GM18870 (cell line): ENCODE measurements around the gene DLGAP1.
A peak's percentile ranks its signal among the peaks of the same experiment; 100 is the strongest.

Experiments used
- ATAC-seq: cut with Tn5 transposase; IDR thresholded peaks from one replicate; pipeline ENCODE4 v1.9.1; 2021; ENCODE audit warnings: moderate library complexity; ENCODE audit not compliant: unreplicated experiment

DLGAP1 gene

DNA sequence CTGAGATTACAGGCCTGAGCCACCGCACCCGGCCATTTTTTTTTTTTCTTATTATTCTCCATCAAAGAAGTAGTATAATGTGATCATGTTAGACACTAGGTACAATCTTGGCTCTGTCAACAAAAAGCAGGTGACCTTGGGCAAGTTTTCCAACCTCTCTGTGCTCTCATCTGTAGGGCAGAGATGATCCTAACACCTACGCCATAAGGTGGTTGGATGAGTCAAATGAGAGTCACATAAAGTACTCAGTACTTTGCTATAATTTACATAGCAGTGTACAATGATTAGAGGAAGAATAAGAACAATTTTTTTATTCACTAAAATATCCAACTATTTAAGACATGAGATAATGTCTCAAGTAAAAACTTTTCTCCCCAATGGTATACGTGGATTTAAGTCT is 876.5 kb downstream of the DLGAP1 start:
- no peak for ATAC-seq

DNA sequence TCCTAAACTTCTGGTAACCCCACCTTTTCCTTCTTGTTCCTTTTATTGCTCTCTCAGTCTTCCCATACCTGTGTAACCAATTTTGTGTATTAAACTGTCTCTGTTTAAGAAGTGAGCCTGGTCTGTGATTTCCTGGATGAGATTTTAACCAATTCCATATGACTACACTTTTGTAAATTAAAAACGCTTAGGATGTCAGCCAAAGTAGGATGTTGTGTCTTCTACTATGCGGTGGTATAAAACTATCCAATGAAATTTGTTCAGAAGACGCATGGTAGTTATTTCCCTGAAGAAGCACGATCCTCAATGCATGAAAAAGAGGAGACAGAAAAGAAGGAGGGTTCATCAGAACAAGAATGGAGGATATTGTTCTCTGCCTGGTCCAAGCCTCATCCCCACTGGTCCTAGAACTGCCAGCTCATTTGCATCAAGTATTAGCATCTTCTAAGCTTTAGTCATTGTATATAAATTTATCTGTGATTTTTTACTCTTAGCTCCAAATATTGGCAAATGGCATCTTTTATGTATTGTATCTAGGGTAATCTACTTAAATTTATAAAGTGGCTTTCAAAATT is 877.7 kb downstream of the DLGAP1 start:
- no peak for ATAC-seq

DNA sequence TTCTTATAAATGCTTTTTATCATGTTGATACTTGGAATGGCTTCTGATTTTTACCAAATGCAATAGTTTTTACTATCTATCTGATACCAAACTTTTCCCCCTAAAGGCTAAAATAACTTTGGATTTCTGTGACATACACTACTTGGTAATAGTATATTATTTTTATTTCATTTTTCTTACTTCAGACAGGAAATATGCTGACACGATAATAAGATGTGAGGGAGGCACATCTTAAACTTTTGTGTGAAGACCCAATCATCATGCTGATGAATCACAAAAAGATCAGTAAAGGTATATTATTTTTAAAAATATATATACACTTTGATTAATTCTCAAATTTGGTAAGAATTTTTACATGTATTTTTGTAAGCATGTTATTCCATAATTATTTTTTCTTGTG is 882.3 kb downstream of the DLGAP1 start:
- no peak for ATAC-seq

DNA sequence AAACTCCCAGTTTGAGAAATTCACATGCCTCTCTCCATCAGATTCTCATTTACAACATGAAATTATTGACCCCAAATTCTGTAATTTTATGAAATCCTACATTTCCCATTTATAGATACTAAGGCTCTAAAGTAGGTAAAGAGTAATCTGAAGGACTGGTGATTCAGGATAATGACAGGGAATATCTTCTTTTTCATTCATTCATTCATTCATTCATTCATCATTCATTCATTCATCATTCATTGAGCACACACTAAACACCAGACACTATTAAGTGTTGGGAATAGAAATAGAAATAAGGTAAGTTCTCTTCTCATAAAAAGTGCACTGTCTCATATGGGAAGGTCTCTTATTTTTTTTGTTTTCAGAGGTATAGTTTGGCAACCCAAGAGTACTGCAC is 888.3 kb downstream of the DLGAP1 start:
- no peak for ATAC-seq

DNA sequence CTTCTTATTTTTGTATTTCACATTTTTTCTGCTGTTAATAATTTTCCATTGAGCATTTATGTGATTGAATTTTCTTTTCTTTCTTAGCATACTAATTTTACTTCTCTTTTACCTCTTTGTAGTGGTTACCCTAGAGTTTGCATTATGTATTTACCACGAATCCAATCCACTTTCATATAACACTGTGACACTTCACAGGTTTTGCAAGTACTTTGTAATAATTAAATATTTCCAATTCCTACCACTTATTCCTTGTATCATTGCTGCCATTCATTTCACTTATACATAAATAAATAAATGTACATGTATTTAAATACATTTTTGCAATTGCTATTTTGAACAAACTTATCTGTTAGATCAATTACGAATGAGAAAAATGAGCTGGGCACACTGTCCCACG is 894.4 kb downstream of the DLGAP1 start:
- ATAC-seq: no peak

DNA sequence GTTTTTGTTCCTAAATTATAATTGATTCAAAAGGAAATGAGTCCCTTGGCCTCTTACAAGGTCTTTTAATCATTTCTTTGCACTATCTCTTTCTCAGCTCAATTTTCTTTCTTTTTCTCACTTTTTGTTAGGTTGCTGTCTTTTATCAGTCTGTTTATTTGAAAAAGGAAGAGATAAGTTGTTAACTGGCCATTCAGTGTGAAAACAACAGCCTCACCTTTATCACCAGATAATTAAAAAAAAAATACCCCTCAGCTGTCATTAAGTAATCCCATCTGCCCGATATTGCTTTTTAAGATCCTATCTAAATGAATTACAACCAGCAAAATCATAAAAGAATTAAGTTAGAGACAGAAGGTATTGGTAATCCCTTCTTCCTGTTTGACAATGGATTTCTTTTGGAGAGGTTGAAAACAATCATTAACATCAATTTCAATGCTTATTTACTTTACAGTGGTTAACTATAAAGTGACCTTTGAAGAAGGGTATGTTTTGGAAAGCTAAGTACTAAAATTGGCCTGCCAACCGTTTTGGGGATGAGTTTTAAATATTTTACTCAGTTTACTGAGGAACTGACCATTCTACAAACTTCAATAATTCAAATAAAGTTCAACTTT is 900.2 kb downstream of the DLGAP1 start:
- no peak for ATAC-seq

DNA sequence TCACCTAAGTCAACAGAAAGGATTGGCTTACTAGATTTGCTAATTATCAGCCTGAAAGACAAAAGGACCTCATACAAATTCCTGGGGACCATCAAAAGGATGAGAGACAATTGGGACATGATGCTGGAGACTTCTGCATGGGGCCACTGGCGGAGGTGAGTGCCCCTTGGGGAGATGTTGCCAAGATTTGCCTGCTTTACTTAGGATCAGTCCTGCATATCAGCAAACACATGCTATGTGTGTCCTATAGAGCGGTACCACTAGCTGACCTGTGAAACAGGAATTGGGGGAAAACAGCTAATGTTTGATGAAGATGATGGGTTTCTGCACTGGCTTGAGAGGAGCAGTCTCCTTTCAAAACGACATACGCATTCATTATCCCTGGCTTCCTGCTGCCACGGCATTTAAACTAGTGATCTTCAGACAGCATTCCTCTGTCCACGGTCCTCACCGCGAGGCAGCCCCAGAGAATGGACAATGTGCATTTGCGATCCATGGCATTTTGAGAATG is 901.0 kb downstream of the DLGAP1 start:
- ATAC-seq: no peak

DNA sequence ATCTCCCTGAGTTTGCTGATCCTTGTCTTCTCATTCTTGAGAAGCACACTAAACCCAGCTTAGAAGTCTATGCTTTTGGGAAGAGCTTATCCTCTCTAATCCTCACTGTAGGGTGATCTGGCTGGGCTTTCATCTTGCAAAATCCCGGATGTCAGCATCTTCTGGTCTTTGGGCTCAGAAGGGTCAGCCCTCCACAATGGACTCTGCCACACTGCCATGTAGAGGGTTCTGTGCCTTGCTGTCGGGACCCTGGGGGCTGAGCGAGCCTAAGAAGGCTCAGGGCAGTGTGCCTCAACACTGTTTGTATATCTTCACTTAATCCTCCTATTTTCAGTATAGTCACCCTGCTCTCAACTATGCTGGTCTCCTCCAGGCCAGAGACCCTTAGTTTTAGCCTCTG is 902.8 kb downstream of the DLGAP1 start:
- ATAC-seq: no peak

DNA sequence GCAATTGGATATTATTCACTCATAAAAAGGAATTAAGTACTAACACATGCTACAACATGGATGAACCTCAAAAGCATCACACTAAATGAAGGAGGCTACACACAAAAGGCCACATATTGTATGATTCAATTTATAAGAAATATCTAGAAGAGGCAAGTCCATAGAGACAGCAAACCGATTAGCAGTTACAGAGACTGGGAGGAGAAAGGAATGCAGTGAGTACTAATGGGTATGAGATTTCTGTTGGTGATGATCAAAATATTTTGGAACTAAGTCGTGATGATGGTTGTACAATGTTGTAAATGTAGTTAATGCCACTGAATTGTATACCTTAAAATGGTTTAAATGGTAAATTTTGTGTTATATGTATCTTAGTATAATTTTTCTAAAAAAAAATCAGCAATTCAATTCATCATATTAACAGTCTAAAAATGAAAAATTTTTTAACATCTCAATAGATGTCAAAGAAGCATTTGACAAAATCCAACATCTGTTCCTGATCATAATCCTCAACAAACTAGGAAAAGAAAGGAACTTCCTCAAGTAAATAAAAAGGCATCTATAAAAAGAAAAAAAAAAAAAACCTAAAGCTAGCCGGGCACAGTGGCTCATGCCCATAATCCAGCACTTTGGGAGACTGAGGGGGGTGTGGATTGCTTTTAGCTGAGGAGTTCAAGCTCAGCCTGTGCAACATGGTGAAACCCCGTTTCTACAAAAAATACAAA is 907.1 kb downstream of the DLGAP1 start:
- no peak for ATAC-seq

DNA sequence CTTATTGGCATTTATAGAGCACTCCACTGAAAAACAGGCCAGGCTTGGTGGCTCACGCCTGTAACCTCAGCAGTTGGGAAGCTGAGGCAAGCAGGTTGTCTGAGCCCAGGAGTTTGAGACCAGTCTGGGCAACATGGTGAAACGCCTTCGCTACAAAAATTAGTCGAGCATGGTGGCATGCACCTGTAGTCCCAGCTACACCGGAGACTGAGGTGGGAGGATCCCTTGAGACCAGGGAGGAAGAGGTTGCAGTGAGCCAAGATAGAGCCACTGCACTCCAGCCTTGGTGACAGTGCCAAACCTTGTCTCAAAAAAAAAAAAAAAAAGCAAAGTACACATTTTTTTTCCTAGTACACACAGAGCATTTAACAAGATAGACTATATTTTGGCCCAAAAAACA is 909.0 kb downstream of the DLGAP1 start:
- ATAC-seq: no peak

DNA sequence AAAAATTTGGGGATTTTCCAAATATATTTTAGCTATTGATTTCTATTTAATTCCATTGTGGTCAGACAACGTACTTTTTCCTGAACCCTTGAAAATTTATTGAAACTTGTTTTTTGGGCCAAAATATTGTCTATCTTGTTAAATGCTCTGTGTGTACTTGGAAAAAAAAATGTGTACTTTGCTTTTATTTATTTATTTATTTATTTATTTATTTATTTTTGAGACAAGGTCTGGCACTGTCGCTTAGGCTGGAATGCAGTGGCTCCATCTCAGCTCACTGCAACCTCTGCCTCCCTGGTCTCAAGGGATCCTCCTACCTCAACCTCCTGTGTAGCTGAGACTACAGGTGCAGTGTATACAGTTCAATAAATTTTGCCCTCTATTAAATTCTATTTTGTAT is 910.6 kb downstream of the DLGAP1 start:
- no peak for ATAC-seq

DNA sequence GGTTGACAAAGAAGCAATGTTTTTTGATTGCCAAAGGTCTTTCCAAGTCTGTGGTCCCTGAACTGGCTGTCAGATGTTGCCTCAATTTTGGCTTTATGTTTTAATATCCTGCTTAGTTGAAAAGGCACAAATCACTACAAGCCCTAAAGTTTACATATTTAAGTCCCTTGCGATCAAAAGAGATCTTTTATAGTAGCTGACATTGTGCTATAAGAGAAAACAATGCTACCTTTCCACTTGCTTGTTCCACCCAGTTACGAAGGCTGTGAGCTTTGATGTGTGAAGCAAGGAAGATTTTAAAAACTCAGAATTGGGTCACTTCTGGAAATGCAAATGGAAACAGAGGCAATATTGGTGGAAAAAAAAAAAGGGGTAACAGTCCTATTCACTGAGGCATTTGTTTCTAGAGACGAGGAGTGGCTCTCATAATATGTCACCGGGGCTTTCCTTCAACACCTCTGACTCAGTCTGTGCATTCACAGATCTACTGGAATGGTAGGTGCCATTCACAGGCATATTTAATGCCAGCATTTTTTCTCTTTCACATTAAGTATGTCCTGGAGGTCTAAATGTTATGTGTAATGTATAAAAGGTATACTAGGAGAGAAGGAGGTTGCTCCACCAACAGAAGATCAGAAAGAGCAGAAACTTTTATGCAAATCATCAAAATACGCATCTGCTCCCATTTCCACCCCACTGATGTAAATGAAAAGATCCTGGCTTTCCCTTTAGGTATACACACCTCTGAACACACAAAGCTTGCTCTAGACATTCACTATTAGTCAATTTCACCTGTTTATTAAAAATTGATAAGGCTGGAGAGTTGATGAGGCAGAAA is 913.3 kb downstream of the DLGAP1 start:
- peak; percentile 97 for ATAC-seq

DNA sequence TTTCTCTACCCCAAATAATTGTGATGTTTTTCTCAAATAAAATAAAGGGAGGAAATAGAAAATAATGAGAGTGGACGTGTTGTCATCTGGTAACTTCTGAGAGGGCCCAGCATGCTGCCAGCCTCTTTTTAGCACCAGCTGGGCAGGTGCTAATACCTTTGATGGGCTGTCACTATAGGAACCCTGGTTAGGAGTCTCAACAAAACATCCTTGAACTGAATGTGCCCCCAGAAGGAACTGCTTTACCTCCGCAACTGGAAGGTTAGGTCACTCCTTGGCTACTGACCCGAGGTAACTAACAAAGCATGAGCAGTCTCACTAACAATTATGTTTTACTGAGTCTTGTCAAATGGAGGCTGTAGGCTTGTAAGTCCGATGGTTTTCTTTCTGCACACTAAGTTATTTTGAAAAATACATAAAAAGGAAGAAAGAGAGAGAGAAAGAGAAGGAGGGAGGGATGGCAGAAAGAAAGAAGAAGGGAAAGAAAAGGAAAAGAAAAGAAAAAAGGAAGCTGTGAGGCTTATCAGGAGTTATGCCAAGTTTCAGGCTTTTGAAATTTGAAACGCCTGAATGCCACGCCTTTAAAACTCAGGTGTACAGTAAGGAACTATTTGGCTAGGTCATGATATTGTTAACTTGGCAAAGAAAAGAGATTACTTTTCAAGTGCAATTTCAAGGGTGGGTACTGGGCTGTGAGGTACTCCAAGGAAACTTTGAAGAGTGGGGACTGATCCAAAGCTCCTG is 914.1 kb downstream of the DLGAP1 start:
- no peak for ATAC-seq

DNA sequence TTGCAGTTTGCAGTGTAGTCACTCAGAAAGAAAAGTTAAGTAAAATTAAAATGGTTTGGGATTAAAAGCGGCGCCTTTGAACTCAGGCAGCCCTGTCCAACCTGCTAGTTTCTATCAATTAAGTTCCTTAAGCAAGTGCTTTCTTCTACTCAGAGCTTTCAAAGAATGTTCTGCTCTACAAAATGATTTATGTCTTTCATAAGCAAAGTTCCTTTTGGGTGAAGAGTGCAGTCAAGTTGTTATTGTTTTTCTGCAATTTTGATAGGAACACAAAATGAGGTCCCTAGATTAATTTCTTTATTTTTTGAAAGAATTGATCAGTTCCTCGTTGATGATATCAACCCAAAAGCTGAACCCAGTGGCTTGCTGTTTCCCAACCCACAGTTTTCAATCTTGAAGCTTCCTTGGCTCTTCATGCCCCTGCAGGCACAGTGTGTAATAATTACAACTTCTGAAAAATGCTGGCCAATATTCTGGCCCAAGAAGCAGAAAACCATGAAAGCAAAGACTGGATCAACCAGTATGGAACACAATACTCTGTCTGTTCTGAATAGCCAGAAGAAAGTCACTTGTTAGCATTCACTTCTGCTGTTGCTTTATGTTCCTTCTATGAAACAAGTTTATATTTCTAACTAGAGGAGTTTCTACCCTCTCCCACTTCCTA is 916.0 kb downstream of the DLGAP1 start:
- no peak for ATAC-seq

DNA sequence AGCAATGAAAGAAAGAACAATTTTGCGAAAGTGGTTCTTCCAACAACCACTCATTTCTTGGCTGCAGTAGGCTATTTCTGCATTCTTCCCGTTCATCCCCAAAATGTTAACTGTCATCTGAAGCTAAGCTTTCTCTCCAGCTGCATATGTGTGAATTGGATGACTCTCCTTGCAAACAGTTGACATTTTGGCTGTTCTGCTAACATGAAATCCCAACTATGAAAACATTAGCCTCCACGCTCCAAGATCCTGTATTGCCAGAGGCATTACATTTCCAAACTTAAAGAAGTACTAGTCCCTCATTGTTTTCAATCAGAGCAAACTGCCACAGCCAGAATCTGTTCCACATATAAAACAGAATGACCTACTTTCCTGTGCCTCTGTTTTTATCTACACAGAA is 916.7 kb downstream of the DLGAP1 start:
- no peak for ATAC-seq

DNA sequence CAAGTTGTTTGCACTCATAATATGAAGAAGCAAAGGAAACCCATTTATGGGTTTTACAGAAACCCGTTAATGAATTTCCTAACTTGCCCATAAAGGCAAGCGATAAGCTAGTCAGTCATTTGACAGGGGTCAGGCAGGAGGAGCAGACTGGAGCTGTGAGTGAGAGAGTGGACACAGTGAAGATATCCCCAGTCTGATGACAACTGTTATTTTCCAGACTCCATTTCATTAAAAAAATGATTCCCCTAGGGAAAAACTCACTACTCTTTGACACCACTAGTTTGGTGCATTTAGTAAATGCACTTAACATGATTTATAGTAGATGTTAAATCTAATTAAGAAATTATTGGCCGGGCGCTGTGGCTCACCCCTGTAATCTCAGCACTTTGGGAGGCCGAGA is 924.3 kb downstream of the DLGAP1 start:
- no peak for ATAC-seq

DNA sequence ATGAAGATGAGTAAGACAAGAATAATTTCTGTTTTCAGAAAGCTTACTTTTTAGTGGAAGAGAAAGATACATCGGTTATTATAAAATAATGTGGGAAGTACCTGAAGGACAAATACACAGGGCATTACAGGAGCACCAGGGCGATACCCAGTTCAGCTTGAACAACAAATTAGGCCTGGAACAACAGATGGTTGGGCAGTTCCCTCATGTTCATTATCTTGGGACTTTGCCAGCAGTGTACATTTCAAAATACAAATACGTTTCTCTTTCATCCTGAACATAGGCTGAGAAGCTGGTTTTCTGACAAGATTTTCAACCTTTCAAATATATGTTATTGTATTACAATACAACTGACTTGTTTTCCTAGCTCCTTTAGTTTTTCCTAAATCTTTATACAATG is 925.5 kb downstream of the DLGAP1 start:
- no peak for ATAC-seq

DNA sequence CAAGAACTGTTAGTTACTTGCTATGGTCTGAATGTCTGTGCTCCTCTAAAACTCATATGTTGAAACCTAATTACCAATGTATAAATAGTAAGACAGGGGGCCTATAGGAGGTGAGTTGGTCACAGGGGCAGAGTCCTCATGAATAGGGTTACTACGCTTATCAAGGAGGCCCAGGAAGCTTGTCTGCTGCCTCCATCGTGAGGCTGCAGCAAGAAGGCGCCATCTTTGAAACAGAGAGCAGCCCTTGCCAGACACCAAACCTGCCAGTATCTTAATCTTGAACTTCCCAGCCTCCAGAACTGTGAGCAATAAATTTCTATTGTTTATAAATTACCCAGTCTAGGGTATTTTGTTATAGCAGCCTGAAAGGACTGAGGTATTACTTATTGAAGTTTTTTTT is 926.0 kb downstream of the DLGAP1 start:
- ATAC-seq: no peak

DNA sequence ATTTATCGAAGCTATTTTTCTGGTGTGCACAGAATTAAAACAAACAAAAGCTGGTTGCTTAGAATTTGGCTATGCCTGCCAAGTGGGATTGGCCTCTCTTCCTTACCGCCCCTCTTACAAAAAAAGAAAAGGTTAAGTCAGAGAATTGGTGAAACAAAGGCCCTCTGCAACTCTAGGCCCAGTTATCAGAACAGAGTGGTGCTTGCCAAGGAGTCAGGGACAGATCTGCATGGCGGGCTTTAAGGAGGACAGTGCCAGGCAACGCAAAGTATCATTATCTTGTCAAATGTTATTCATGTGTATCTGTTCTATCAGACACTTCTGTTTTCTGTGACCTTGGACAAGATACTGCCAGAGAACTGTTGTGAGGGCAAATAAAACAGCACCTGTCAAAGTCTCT is 926.9 kb downstream of the DLGAP1 start:
- no peak for ATAC-seq
